ENCODE data around the gene CDC40. TPM values are rescaled to one million over a fixed set of nuclear protein-coding genes. Genes with fewer than 3 reads are reported as not detected.

CDC40 gene
- 24.5 TPM for total RNA-seq

DNA sequence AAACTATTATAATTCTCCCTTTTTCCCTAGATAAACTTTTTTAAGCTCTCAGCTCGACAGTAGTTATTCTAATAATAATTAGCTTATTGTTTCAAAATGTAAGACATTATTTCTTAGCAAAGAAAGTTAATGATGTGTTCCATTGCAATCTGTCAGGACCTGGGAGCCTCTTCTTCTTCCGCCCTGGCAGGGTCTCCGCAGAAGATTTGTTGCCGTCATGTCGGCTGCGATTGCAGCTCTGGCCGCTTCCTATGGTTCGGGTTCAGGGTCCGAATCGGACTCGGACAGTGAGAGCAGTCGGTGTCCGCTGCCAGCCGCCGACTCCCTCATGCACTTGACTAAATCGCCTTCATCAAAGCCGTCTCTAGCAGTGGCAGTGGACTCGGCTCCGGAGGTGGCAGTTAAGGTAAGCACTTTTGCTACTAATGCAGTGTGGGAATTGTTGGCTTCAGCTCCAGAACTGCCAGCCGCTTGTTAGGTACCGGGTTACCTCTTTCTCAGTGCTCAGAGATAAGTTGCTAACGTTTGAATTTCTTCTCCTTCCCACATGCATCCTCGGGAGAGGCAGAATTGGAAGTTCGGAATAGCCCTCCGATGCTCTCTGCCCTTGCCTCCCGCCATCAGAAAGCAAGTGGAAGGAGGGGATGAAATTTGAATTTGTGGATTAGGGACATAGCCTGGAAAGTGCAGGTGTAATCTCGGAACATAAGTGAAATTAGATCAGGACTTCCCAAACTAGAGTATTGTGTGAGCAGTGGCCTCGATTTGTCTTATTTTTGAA, at the start of gene CDC40:
Gene CDC40, plus strand, starts transcription at position 200 of the 781 bp plus-strand sequence. Its CDS starts 18 bp downstream, at position 218.

DNA sequence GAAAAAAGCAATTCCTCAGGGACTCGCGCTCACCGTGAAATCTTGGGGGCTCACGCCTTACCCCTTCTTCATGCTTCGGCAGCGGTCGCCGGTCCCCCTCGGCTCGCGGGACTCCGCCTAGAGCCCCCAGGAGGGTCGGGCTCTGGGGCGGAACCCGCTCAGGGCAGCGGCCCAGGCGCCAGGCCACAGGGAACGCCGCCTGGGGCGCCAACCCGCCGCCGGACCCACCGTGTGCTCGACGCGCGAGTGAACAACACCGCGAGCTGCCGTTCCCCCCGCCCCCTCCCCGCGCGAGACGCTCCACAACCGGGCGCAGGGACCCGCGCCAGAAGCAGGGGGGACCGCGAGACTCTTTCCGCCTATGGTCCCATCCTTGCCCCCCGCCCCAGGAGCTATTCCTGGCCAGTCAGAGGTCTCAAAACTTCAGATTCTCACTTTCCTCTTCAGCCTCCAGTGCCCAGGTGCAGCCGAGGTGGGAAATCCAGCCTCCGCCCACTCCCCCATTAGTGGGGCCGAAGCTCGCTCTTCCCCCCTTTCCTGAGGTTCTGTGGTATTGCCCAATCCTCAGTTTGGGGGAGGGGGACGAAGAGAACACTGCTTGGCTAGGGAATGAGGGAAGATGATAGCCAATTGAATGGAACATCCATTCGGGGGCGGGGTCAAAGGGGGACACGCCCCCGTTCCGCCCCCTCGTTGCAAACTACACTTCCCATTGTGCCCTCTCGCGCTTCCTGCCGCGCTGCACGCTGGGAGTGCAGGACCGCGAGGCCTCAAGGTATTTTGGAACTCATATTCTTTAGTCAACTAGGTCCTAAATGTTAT, 610 bp upstream of the CDC40 start, which contains the start of gene WASF1:
Gene WASF1, minus strand, starts transcription at position 265 of the 822 bp plus-strand sequence. CDS start 52,069 bp downstream, outside the sequence.

Other genes with a start within 250 kb of the CDC40 start
- gene GPR6, start 202.1 kb upstream of the CDC40 start, total RNA-seq: 12.2 TPM
- gene WASF1, start 757 bp upstream of the CDC40 start, total RNA-seq: 66.4 TPM
- 2.8 TPM for gene METTL24, start 177.9 kb downstream of the CDC40 start, total RNA-seq
- gene DDO, start 235.1 kb downstream of the CDC40 start, total RNA-seq: 1.8 TPM

Measured in diencephalon (tissue), 1 donor.